Transverse colon (tissue), 4 donors: ENCODE measurements around the gene NBEAL2. TPM values are rescaled to one million over a fixed set of nuclear protein-coding genes. Genes with fewer than 3 reads are reported as not detected.
A peak's percentile ranks its signal among the peaks of the same experiment; 100 is the strongest.

Experiments
- DNase-seq: peaks from one replicate; pipeline ENCODE4 v3.0.0-alpha.2; 2019
- H3K27ac ChIP-seq, 4 donors: fragments of 200-600 bp; sonication (generic); 2 replicates each; pipeline ENCODE4 v1.5.1; 2016 to 2018; ENCODE audit warnings: inconsistent platforms in 4 of 4
- H3K27me3 ChIP-seq: fragments of 200-600 bp; sonication (generic); 2 replicates; pipeline ENCODE4 v1.5.1; 2017; ENCODE audit warnings: inconsistent platforms
- H3K36me3 ChIP-seq, 4 donors: fragments of 200-600 bp; sonication (generic); 2 replicates each; pipeline ENCODE4 v1.5.1; 2017 to 2019; ENCODE audit warnings: inconsistent platforms in 4 of 4
- H3K4me1 ChIP-seq, 4 donors: fragments of 200-600 bp; sonication (generic); 2 replicates each; pipeline ENCODE4 v1.5.1; 2017 to 2020; ENCODE audit warnings: inconsistent platforms in 4 of 4
- H3K4me3 ChIP-seq, 4 donors: fragments of 200-600 bp; sonication (generic); 1 replicate in 1 of 4; 2 replicates in 3 of 4; pipeline versions ENCODE4 v1.5.1 to v1.6.1; 2017 to 2019; ENCODE audit warnings: inconsistent platforms in 4 of 4
- H3K9me3 ChIP-seq, 2 donors: fragments of 200-600 bp; sonication (generic); 2 replicates each; pipeline ENCODE4 v1.5.1; 2017 to 2019; ENCODE audit warnings: inconsistent platforms in 2 of 2
- EP300 ChIP-seq: sonication (generic); formaldehyde crosslinking; IDR thresholded peaks from one replicate; pipeline ENCODE4 v1.6.1; 2017; ENCODE audit warnings: antibody characterized with exemption, low read depth
- POLR2A ChIP-seq: fragments of 450-650 bp; IDR thresholded peaks from one replicate; pipeline ENCODE4 v1.6.1; 2016; ENCODE audit warnings: antibody characterized with exemption, mild to moderate bottlenecking, moderate library complexity
- POLR2AphosphoS5 ChIP-seq, 3 donors: sonication (generic); formaldehyde crosslinking; IDR thresholded peaks; one replicate each; pipeline ENCODE4 v1.6.1; 2016; ENCODE audit warnings: antibody characterized with exemption in 3 of 3
- WGBS, 2 donors: methylation state at CpG; one replicate each; pipeline ENCODE4 v1.1.5; 2018; ENCODE audit warnings: low coverage in 1 of 2; 5-methylcytosine and 5-hydroxymethylcytosine counted together
- in situ Hi-C, 4 donors: fragments of 200-750 bp; cut with MboI; loops; one replicate each; pipeline versions ENCODE4 v1.15.0 to v1.15.1; 2017; ENCODE audit warnings: low sequenced_read_pairs in 3 of 4, low pct_ligation_motif_present in 1 of 4, low pct_unique_long_range_greater_than_20kb in 1 of 4
- intact Hi-C: fragments of 100-400 bp; cut with DNase I; formaldehyde crosslinking; loops from one replicate; pipeline ENCODE4 v1.15.1; 2023; ENCODE audit warnings: low total_unique reads
- total RNA-seq, 4 donors: library from RNA; depleted of rRNA; stranded (reverse); fragments of >200 nt; gene quantifications; one replicate each; pipeline ENCODE4 v1.1.0, GENCODE V29; 2016
- TF ChIP-seq, protein P1 (sequence below), 5 experiments: fragments of 200-600 bp in 3 of 5; fragments of 450-650 bp in 2 of 5; sonication (generic) in 3 of 5; IDR thresholded peaks; 1 replicate in 2 of 5; 2 replicates in 3 of 5; pipeline ENCODE4 v1.5.1; 2016 to 2017; ENCODE audit warnings: antibody characterized with exemption in 5 of 5, inconsistent platforms in 3 of 5, mild to moderate bottlenecking in 2 of 5, moderate library complexity in 1 of 5

Gene NBEAL2
- total RNA-seq, 4 donors from 2014 or later = 81.1 to 163 (median 122) TPM

DNA sequence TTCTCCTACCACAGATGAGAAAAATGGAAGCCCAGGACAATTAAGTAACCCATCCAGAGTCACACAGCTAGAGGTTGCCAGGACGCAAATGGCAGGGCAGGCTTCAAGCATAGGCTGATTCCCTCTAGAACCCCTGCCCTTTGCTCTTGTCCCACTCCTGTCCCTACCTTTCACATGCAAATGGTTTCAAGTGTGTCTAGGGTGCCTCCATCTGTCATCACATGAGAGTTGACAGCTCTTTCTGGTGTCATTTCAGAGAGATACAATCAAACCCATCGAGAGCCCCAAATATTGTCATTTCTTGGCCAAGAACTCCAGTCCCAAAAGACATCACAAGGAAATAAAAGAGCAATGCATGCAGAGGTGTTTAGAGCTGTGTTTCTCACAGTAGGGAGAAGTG lies 26.7 kb upstream of the NBEAL2 start:
- Histone ChIP-seq H3K36me3 (no peaks in the 10 kb centered on the region), H3K27me3 (no peaks in the 10 kb centered on the region), H3K4me1 (peaks cover 53 to 88% (median 62%) of the 10 kb centered on the region in 4 donors), H3K4me3 (no peak overlapping the region), H3K9me3 (no peaks in the 10 kb centered on the region), H3K27ac (no peak overlapping the region)
- intact Hi-C loops = no loop called here
- no peak for DNase-seq
- WGBS, 2 donors = 87% methylated on average over 2 of the region's 2 CpGs; no CpG with 5 or more reads in 1 of the 2 donors
- TF ChIP-seq POLR2A (no peak), POLR2AphosphoS5 (IDR thresholded peaks at IDR 0.05) (no peak), EP300 (no peak)
- TF ChIP-seq, protein P1, sequence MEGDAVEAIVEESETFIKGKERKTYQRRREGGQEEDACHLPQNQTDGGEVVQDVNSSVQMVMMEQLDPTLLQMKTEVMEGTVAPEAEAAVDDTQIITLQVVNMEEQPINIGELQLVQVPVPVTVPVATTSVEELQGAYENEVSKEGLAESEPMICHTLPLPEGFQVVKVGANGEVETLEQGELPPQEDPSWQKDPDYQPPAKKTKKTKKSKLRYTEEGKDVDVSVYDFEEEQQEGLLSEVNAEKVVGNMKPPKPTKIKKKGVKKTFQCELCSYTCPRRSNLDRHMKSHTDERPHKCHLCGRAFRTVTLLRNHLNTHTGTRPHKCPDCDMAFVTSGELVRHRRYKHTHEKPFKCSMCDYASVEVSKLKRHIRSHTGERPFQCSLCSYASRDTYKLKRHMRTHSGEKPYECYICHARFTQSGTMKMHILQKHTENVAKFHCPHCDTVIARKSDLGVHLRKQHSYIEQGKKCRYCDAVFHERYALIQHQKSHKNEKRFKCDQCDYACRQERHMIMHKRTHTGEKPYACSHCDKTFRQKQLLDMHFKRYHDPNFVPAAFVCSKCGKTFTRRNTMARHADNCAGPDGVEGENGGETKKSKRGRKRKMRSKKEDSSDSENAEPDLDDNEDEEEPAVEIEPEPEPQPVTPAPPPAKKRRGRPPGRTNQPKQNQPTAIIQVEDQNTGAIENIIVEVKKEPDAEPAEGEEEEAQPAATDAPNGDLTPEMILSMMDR (IDR thresholded peaks at IDR 0.05) = no peak
- in situ Hi-C loops = no loop called here

DNA sequence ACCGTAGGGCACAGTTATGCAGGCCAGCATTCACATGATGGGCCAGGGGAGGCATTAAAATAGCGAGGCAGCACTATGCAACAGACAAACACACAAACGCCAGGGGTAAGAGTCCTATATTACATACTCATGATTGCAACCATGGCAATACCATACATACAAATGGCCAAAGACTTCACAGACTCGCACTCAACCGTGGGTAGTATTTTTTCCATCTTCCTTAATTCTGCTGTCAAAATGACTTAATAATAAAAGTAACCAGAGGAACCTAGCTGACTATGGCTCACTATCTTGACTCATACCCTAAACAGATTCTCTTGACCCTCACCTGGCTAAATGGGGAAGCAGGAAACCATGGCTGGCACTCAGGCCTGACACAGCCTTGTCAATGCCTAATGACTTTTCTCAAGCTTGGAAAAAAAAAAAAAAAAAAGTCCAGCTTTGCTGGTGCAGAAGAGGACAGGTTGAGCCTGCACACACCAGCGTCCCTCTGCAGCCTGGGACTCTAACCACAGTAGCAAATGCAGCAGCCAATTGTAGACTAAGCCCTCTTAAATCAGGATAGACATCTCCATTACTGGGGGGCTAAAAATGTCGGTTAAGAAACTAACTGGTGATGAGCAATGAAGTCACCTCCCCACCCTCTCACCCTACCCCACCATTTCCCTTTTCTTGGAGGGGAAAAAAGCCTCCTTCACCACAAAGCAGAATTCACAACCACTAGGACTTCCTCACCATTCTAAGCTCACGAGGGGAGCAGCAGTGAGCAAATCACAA lies 26.0 kb upstream of the NBEAL2 start:
- in situ Hi-C loops (no loop called here), intact Hi-C loops (no loop called here)
- peak; percentile 7 for DNase-seq
- H3K27ac ChIP-seq = no peak overlapping the region
- H3K36me3 ChIP-seq = no peaks in the 10 kb centered on the region
- no peaks in the 10 kb centered on the region for H3K27me3 ChIP-seq
- H3K9me3 ChIP-seq = no peaks in the 10 kb centered on the region
- H3K4me3 ChIP-seq = no peak overlapping the region
- 29 to 64% methylated on average over 1 to 8 of the region's 8 CpGs for WGBS, 2 donors
- TF ChIP-seq POLR2A (no peak), EP300 (no peak), POLR2AphosphoS5 (IDR thresholded peaks at IDR 0.05) (no peak)
- TF ChIP-seq, protein P1 (IDR thresholded peaks at IDR 0.05) = no peak
- H3K4me1 ChIP-seq = peaks cover 52 to 87% (median 61%) of the 10 kb centered on the region in 4 donors

DNA sequence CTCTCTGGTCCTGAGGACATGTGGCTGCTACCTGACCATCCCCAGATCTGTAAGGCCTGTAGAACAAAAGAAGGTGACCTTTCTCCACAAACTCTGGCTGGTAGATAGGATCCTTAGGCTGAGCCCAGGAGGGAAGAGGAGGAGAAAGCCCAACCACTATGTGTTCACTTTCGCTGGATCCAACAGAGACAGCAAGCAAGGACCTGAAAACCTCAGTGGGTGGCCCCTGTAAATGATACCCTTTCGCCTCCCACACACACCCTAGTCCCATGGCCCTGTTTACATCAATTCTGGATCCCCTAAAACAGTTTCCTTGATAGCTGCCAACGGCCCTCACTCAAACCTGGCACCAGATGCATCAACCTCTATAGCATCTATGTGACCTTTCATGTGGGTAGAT lies 25.3 kb upstream of the NBEAL2 start:
- Histone ChIP-seq H3K27ac (no peak overlapping the region), H3K4me3 (no peak overlapping the region), H3K27me3 (no peaks in the 10 kb centered on the region), H3K9me3 (no peaks in the 10 kb centered on the region), H3K4me1 (peaks cover 52 to 87% (median 61%) of the 10 kb centered on the region in 4 donors), H3K36me3 (no peaks in the 10 kb centered on the region)
- in situ Hi-C loops (no loop called here), intact Hi-C loops (no loop called here)
- no peak for DNase-seq
- 80% methylated on average over 3 of the region's 3 CpGs; no CpG with 5 or more reads in 1 of the 2 donors for WGBS, 2 donors
- TF ChIP-seq, protein P1 (IDR thresholded peaks at IDR 0.05) = no peak
- TF ChIP-seq EP300 (no peak), POLR2AphosphoS5 (IDR thresholded peaks at IDR 0.05) (no peak), POLR2A (no peak)

DNA sequence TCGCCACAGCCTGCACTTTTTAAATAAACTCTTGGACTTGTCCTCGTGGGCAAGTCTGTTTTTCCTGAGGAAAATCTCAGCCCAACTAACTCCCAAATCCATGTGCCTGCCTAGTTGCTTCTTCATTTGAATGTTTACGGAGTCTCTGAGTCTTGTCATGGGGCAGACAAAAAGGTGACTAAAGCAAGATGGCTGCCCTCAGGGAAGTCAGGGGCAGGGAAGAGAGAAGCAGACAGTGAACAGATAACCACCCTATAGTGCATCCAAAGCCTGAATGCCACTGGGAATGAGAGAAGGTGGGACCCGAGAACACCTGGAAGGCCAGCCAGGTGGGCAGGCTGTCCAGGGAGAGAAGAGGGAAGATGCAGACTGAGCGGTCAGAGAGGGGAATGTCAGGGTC lies 24.3 kb upstream of the NBEAL2 start:
- 87 to 88% methylated on average over 1 to 5 of the region's 5 CpGs for WGBS, 2 donors
- H3K4me1 ChIP-seq = peaks cover 52 to 87% (median 60%) of the 10 kb centered on the region in 4 donors

More for the DNA sequence above, 24.3 kb upstream of the NBEAL2 start:
- no peaks in the 10 kb centered on the region for H3K9me3 ChIP-seq
- DNase-seq = peak; percentile 5
- intact Hi-C loops = no loop called here
- in situ Hi-C loops = no loop called here
- TF ChIP-seq, protein P1 (IDR thresholded peaks at IDR 0.05) = no peak
- TF ChIP-seq POLR2A = no peak
- no peak for TF ChIP-seq POLR2AphosphoS5 (IDR thresholded peaks at IDR 0.05)
- TF ChIP-seq EP300 = no peak
- H3K36me3 ChIP-seq = no peaks in the 10 kb centered on the region
- H3K4me3 ChIP-seq = no peak overlapping the region
- no peaks in the 10 kb centered on the region for H3K27me3 ChIP-seq
- H3K27ac ChIP-seq = peak overlapping the region in 1 of 4 donors; percentile 6
